OCI-LY3 (cell line): ENCODE data around the gene VWA2.

ENCODE experiments used
- CTCF ChIP-seq: fragments of 200-600, 300-600 bp; sonication (generic); IDR thresholded peaks from 2 replicates; pipeline ENCODE4 v1.5.1; 2014; ENCODE audit warnings: antibody characterized with exemption, low read length, low read depth
- EZH2phosphoT487 ChIP-seq: fragments of 200-600 bp; shearing (Covaris generic); IDR thresholded peaks from 2 replicates; pipeline ENCODE4 v1.6.1; 2018; ENCODE audit warnings: antibody characterized with exemption, mixed run types, low read depth

GRCh38 chr10:114306116-114306973 lies 67.3 kb downstream of the VWA2 start:
- TF ChIP-seq CTCF (no peak), EZH2phosphoT487 (no peak)
